ENCODE results near the gene SRGAP3.

The SRGAP3 gene

DNA sequence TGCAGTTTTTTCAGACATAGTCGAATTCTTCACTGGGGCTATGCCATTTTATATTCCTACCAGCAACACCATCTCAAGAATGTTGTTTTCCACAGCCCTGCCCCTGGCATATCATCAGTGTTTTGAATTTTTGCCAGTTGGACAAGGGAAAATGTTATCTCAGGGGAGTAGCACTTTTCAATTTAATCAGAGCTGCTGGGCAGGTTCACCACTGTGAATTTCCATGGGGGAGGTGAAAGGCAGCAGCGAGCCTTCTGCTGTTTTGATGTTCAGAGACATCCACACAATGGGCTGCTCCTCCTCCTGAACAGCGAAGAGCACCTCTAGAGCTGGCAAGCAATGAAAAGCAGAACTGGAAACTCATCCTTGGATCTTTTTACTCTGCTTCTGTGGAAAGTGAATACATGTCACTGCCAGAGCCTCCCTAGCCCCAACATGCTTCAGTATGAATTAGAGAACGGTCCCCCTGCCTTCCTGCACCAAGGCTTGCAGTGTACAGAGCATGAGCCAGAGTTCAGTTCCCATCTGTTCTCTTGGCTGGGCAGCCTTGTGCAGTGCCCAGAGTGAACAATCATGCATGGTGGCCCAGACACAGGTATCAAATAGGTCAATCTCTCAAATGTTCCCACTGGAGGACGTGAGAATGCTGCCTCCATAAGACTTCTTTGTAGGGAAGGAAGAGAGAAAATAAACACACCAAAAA lies 230.0 kb downstream of the SRGAP3 start:
- DNase-seq (ENCODE audit: low read depth): no peak

- no peak for DNase-seq (ENCODE audit: low read depth)
These were observed 234.2 kb downstream of the SRGAP3 start for GRCh38 chr3:9015250-9015649.

GRCh38 chr3:9013782-9014563 lies 235.5 kb downstream of the SRGAP3 start:
- DNase-seq (ENCODE audit: low read depth): no peak

DNA sequence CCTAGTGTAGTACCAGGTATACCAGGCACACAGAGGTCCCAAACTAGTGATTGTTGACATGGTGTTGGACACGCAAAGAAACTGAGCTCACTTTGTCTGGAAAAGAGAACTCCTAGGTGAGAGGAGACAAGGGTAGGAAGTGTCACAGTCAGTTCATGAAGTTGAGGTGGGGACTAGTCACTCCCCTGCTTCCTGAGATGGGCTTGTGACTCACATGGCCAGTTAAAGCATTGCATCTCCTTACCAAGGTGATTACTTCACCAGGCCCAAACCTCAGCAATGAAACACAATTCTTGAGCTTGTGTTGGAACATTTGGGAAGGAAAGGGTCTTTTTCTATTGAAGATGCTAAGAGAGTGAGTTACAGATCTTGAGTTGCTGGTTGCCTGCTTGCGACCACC lies 236.9 kb downstream of the SRGAP3 start:
- DNase-seq (ENCODE audit: low read depth): no peak

DNA sequence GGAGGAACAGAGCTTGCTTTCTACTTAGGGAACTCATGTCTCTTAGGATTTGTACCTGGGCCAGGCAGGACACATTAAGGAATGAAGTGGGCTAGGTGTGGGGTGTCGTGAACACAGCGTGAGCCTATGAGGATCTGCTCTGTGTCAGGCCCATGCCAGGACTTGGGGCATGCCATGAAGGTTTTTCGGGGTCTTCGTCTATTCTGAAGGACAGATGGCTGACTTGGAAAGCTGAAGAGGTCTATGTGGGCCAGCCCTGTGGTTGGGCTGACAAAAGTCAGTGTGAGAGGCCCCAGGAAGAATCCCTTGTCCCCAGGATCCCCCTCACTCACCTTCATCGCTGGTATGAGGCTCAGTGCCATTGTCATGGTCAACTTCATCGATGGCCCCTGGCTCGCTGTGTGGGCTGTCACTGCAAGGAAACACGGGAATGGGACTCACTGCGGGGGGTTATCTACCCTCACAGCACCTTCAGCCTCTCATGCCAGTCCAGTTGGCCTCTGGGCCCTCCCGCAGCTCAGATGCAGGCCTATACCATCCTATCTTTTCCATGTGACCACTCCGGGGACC lies 239.4 kb downstream of the SRGAP3 start:
- DNase-seq (ENCODE audit: low read depth): no peak

GRCh38 chr3:9008550-9009255 lies 240.7 kb downstream of the SRGAP3 start:
- DNase-seq (ENCODE audit: low read depth): no peak

DNA sequence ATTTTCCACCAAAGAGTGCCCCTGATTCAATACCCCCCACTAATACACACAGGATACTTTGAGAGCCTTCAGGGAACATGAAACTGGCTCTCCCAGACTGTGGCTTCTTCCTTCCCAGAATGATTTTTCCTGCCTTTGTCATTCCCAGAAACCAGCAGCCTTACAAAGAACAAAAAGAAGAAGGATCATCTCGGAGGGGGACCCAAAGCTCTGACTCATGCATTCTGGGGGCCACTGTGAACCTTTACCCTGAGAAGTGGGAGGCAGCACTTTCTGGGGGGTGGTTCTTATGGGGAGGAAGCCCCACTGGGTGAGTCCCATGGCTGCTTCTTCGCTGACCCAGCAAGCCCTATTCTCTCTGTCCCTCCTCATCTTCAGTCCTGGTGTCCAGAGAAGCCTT lies 241.5 kb downstream of the SRGAP3 start:
- no peak for DNase-seq (ENCODE audit: low read depth)

GRCh38 chr3:9007213-9007612 lies 242.2 kb downstream of the SRGAP3 start:
- no peak for DNase-seq (ENCODE audit: low read depth)

DNA sequence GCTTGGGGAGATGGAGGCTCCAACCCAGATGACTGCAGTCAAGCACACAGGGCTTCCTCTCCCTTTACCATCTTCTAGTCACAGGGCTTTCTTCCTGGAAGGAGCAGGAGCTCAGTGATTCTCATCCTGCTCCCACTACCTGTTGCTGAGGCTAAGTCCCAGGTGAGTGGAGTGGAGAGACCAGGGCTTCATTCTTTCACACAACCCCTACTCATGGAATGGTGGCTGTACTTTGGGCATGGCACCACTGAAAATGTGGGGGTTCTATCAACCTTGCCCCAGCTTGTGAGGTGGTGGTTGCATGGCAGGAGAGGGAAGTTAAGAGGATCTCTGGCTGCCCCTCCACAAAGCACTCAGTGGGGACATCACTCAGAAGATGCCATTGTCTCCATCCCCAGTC lies 249.4 kb downstream of the SRGAP3 start:
- no peak for DNase-seq (ENCODE audit: low read depth)

DNA sequence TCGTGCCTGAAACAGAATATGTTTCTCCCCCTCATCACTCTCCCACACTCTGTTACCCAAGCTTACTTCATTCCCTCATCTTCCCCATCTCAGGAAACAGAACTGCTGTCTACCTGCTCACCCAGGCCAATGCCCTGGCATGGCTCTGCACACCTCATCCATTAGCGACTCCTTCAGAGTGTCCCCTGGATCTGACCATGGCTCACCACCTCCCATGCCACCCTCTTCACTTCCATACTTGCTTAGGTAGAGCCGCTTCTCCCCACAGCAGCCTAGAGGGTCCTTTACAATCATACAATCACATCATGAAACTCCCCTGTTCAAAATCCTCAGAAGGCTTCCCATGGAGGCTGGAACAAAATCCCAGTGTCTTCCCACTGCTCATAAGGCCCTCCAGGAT lies 252.3 kb downstream of the SRGAP3 start:
- DNase-seq (ENCODE audit: low read depth): no peak

DNA sequence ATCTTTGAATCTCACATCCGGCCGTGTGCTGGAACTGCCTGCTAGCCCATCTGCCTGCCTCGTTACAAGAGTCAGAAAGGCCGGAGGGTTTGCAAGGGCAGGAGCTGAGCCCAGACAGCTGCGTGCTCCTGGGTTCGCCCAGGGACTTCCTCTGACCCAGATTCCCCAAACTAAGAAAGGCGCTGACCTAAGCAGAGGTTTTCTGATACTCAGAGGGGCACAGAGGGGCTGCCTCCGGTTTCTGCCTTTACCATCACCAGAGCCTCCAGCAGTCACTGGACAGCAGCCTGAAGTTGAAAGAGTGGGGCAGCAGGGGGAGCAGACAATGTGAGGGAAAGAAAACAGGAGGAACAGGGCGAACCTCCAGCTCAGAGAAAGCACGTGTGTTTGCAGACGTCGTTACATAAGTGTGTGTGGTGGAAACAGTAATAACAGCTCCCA lies 252.7 kb downstream of the SRGAP3 start:
- DNase-seq (ENCODE audit: low read depth): no peak

GRCh38 chr3:8996216-8996615 lies 253.2 kb downstream of the SRGAP3 start:
- no peak for DNase-seq (ENCODE audit: low read depth)

DNA sequence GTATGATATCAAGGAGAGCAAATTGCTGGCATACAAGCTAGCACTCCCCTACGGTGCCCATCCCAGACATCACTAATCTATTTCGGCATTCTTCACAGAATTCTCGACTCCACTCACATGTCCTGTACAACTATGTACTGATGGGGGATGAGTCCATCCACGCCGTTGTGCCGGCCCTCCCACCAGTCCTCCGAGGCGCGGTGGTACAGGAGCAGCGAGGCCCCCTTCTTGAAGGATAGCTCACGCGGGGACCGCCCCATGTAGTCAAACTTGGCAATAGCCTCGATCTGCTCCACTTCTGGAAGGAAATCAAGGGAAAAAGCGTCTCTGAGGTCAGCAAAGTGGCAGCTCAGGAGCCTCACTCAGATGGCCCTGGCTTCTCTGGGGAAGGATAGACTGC lies 255.2 kb downstream of the SRGAP3 start:
- no peak for DNase-seq (ENCODE audit: low read depth)

- DNase-seq (ENCODE audit: low read depth): no peak
These were observed 256.1 kb downstream of the SRGAP3 start for GRCh38 chr3:8993331-8993730.

DNA sequence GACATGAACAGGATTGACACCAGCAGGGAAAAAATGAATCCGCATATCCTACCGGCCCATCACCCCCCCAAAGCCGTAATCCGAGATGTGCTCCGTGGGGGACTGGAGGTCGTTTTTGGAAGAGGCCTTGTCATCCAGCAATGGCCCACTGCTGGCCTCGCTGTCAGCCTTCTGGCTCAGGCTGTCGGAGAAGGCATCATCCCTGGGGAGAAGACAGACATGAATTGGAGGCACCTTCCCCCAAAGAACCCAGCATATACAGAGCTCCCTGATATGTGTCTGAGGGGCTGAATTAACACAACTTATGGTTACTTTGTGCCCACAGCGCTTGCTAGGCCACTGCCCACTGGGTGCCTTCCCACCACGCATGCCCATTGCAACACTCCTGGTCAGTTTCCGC lies 256.6 kb downstream of the SRGAP3 start:
- DNase-seq (ENCODE audit: low read depth): no peak

GRCh38 chr3:8992199-8992598 lies 257.2 kb downstream of the SRGAP3 start:
- DNase-seq (ENCODE audit: low read depth): no peak

DNA sequence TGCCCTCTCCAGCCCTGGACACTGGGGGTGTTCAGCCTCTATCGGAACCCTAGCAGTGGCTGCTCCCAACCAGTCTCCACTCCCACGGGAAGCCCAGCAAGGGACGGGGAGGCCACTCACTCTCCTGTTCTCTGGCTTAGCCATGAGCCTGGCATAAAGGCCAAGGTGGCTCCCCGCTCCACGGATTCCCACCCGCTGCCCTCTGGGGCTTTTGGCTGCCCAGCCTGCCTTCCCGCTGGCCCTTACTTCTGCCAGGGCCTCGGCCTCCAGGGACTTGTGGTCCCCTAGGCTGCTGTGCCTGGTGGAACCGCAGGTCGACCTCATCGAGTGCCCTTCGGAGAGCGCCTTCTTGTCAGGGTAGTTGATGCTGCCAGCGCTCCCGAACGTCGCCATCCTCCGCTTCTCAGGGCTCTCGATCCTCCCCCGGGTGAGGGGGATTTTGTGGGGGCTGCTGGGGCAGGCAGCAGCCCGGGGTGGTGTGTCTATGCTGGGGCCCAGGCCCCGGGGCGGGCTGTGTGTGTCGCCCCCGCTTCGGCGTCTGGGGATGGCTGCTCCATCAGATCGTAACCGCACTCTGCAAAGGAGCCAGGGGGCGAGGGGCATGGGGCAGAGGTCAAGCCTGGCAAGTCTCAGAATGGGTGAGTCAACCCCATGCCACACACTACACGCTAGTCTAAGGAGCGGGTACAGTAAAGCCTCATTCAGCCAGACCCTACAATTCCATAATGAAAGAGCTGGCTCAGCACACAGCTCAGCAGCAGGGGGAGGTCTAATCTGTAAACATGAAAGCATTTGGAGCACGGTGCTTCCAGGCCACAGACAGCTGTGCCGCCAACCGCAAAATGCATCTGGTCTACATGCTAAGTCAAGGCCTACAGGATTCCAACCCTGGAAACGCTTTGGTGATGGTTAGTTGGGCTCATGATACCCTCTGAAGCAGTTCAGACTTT lies 258.9 kb downstream of the SRGAP3 start:
- no peak for DNase-seq (ENCODE audit: low read depth)

GRCh38 chr3:8988791-8989558 lies 260.5 kb downstream of the SRGAP3 start:
- DNase-seq (ENCODE audit: low read depth): no peak

DNA sequence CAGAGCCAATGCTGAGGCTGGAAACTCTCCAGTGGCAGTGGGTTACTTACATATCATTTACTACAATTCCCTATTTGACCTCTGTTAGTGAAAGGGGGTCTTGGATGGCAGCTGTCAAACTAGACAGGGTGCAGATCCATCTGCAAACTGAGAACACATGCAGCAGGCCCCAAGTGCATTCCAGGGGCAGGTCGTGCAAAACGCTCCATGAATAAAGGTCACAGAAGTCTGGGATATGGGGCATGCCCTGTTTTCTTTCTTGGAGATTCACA lies 261.1 kb downstream of the SRGAP3 start:
- DNase-seq (ENCODE audit: low read depth): no peak

- peak; percentile 37 for DNase-seq (ENCODE audit: low read depth)
These were observed 261.6 kb downstream of the SRGAP3 start for GRCh38 chr3:8987645-8988383.

All from T follicular helper cell (primary cell).